ENCODE data around the gene CCNH.

DNA sequence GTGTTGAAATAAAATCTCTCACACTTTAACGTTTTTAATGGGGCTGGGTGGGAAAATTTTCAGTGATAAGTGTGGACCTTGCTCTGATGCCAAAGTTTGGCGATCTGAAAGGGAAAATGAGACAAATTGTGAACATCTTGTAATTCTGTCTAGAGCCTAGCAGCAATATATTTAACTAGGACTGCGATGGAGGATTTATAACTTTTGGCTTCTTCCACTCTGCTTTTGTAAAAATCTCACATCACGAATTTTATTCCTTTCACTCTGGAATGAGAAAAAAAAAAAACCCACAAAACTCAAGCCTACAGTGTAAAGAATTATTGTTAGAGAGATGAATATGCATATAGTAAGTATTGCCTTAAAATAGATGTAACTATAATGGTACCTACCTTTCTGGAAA lies 19.9 kb downstream of the CCNH start:
- no peak for TF ChIP-seq POLR2A (IDR thresholded peaks at IDR 0.05)
- TF ChIP-seq, protein P1, sequence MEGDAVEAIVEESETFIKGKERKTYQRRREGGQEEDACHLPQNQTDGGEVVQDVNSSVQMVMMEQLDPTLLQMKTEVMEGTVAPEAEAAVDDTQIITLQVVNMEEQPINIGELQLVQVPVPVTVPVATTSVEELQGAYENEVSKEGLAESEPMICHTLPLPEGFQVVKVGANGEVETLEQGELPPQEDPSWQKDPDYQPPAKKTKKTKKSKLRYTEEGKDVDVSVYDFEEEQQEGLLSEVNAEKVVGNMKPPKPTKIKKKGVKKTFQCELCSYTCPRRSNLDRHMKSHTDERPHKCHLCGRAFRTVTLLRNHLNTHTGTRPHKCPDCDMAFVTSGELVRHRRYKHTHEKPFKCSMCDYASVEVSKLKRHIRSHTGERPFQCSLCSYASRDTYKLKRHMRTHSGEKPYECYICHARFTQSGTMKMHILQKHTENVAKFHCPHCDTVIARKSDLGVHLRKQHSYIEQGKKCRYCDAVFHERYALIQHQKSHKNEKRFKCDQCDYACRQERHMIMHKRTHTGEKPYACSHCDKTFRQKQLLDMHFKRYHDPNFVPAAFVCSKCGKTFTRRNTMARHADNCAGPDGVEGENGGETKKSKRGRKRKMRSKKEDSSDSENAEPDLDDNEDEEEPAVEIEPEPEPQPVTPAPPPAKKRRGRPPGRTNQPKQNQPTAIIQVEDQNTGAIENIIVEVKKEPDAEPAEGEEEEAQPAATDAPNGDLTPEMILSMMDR (IDR thresholded peaks at IDR 0.05) = no peak
- TF ChIP-seq EP300 (IDR thresholded peaks at IDR 0.05) = no peak

Measured in ovary (tissue), 3 donors.